HL-60/S4 treated with phorbol 12-myristate 13-acetate at 8.2 ng/mL for 4 days and 3 days (cell line): ENCODE results near the gene RPL10.

Experiments
- in situ Hi-C: fragments of 300-500 bp; cut with MboI; formaldehyde crosslinking; loops from 2 replicates; pipeline ENCODE4 v1.15.0; 2022; ENCODE audit warnings: low sequenced_read_pairs

The RPL10 gene

GRCh38 chrX:154428176-154429171 lies 30.3 kb downstream of the RPL10 start, which contains the start of gene ATP6AP1:
TSS of gene ATP6AP1 (plus strand) at chrX:154428677. CDS start at chrX:154428693, 16 bp downstream.
- in situ Hi-C loops, result no loop called here

- in situ Hi-C loops, result no loop called here
Observed at GRCh38 chrX:154429711-154430110, 31.5 kb downstream of the RPL10 start.

GRCh38 chrX:154430479-154430878 lies 32.3 kb downstream of the RPL10 start:
- in situ Hi-C loops, result no loop called here

- in situ Hi-C loops, result no loop called here
Observed at GRCh38 chrX:154430916-154431315, 32.7 kb downstream of the RPL10 start.

- in situ Hi-C loops, result no loop called here
Observed at GRCh38 chrX:154431341-154431740, 33.2 kb downstream of the RPL10 start.

GRCh38 chrX:154432210-154432609 lies 34.0 kb downstream of the RPL10 start:
- in situ Hi-C loops, result no loop called here

- in situ Hi-C loops, result no loop called here
Observed at GRCh38 chrX:154433605-154434004, 35.4 kb downstream of the RPL10 start.

- in situ Hi-C loops, result no loop called here
Observed at GRCh38 chrX:154434394-154435168, 36.4 kb downstream of the RPL10 start.

- in situ Hi-C loops, result no loop called here
Observed at GRCh38 chrX:154435171-154435733, 37.1 kb downstream of the RPL10 start.

GRCh38 chrX:154436374-154436982 lies 38.3 kb downstream of the RPL10 start:
- in situ Hi-C loops, result no loop called here

GRCh38 chrX:154436983-154437752 lies 39.0 kb downstream of the RPL10 start, which contains the start of gene GDI1:
TSS of gene GDI1 (plus strand) at chrX:154437154. CDS start at chrX:154437255, 101 bp downstream.
- in situ Hi-C loops, result no loop called here

GRCh38 chrX:154437971-154438893 lies 40.1 kb downstream of the RPL10 start:
- in situ Hi-C loops, result no loop called here

GRCh38 chrX:154439841-154440240 lies 41.7 kb downstream of the RPL10 start:
- in situ Hi-C loops, result no loop called here

- in situ Hi-C loops, result no loop called here
Observed at GRCh38 chrX:154440623-154441357, 42.6 kb downstream of the RPL10 start.

GRCh38 chrX:154441564-154441963 lies 43.4 kb downstream of the RPL10 start:
- in situ Hi-C loops, result no loop called here

- in situ Hi-C loops, result no loop called here
Observed at GRCh38 chrX:154441984-154442707, 44.0 kb downstream of the RPL10 start.

GRCh38 chrX:154443479-154443910 lies 45.3 kb downstream of the RPL10 start:
- in situ Hi-C loops, result no loop called here
